ENCODE data around the gene ARFIP1.
A peak's percentile ranks its signal among the peaks of the same experiment; 100 is the strongest.

Gene ARFIP1

DNA sequence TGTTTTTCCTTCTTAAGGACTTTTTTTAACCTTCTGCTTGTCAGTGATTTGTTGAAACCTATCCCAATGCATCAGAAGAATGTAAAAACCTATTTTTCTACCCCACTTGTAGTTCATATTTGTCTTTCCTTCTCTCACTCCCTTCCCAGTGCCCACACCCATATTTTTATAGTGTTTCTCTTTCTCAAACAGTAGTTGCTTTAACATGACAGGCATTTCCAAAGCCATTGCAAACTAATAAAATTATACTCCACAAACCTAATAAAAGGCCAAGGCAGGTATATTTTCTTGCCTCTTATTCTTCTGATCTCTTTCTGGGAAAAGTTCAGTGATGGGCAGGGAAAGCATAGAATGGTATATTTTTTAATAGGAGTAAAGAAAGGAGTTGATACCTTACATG is 120.6 kb downstream of the ARFIP1 start:
- DNase-seq = no peak

DNA sequence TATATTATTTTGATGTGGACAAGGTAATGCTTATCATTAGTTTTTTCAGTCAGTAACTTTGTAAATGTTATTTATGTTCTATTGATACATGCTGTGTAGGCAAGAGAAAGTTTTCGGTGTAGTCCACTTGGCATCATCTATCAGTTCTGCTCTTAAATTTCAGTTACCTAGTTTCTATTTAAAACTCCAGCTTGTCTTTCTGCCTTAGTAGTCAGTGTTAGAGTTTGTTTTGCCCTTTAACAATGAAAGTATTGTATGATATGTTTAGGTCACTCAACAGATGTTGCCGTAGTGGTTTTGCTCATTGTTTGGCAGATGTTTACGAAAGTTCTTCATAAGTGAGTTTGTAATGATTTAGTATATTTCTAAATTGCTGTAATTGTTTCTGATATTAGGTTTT is 121.5 kb downstream of the ARFIP1 start:
- DNase-seq = no peak

DNA sequence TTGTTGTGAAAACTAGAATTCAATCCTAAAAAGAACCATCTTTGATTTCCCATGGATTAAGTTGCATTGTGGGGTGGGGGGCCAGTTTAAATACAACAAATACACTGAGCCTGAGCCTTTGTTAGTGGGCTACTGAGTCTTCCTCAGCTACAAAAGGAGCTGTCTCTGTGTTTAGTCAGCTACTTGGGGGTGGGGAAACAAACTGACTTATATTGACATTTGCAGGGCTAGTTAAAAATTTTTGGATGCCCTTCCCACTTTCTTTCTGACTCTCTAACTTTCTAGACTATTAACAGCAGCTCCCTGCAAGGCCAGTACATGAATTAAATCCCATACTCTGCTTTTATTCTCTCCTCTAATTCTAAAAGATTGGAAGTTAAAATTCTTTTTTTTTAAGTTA is 123.9 kb downstream of the ARFIP1 start:
- no peak for DNase-seq

DNA sequence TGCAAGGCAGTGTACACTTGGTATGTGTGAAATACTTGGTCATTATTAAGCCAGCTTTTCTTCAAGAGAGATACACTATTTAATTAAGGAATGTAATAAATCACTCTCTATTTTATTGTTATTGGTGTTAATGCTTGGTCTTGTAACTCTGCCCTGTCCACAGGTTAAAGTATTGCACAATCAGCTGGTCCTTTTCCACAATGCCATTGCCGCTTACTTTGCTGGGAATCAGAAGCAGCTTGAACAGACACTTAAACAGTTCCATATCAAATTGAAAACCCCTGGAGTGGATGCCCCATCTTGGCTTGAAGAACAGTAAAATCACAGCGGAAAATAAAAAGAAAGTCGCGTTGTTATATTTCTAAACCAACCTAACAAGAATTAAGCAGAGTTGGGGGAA is 130.1 kb downstream of the ARFIP1 start:
- no peak for DNase-seq

DNA sequence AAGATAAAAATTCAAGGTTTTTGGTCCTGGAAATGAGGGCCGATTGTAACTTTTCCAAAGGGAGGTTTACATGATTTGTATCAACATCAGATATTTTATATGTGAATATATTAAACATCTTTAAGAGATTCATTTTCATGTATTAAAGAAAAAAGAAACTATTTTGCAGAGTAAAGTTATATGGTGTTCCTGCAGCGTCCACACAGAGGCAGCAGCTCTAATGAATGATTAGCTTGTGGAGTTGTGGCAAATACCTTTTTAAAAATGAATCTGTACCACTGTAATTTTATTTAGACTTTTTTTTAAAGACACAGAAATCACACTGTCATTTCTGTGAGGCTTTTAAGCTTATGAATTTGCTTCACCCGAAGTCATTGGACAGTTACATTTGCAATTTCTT is 130.8 kb downstream of the ARFIP1 start:
- DNase-seq = no peak

DNA sequence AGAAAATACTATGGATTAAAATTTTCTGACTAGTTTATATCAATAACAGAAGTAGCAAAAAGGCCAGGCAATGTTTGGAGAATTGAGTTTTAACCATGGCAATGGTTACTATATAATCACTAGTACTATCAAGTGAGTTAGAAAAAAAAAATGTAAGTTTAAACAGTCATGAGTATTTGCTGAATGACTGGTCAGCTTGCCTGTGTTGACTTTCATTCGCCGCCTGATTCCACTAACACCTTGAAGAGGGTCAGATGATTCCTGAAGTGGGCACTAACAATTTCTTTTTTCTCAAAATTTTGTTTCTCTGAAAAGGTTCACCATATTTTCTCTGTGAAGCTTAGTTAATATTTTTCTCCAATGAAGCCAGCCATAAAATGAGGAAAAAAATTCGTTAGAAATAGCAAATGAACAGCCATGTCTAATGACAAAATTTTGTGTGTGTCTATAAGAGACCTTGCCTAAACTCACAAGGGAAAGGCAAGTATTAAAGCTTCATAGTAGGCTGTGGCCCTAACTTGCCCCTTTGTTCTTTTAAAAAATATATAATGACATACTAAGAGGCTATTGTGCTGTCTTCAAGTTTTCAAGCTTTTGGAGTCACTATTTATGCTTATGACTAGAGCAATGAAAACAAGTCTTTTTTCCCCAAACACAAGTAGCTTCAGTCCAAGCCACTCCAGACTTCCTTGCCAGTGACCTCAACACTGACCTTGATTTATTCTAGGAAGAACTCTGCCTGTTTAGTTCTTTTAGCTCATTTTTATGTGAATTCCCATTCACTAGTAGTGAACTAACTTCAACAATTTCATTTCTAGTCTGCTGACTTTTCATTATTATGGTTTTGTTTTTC is 138.0 kb downstream of the ARFIP1 start:
- DNase-seq = no peak

DNA sequence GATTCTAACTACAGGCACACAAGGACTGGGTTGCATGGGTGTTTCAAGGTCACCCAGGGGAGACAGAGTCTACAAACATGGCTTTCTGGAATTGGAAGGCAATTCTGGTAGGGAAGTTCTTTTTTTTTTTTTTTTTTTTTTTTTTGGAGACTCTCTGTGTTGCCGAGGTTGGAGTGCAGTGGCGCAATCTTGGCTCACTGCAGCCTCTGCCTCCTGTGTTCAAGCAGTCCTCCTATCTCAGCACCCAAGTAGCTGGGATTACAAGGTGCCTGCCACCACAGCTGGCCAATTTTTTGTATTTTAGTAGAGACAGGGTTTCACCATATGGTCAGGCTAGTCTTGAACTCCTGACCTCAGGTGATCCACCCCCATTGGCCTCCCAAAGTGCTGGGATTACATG is 140.1 kb downstream of the ARFIP1 start:
- no peak for DNase-seq

DNA sequence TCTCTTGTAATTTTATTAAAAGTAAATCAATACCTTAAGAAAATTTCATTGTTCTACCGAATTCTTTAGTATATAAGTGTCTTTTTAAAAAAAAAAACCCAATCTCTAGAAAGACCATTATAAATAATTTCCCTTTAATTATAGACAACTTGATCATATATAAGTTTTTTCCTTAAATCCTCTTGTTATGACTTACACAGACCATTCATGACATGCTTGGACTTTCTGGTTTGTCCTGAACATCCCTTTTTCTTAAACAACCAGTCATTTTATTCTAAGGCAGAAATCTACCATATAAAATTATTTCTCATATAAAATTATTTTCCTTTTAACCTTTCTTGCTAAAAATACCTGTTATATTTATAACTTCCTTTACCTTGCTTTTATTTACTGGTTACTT is 141.0 kb downstream of the ARFIP1 start:
- DNase-seq = no peak

DNA sequence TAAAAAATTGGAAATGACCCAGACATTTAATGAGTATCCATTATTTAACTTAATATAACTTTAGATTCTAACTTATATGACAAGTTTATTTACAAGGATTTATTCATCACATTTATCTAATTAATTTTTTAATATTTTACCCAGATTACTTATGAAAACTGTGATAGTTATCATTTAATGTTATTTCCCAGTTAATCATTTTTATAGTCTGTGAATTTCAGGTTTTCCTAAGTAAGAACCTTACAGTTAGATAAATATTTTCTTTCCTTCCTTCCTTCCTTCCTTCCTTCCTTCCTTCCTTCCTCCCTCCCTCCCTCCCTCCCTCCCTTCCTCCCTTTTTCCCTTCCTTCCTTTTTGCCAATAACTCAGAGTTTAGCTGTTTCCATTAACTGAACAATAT is 141.5 kb downstream of the ARFIP1 start:
- DNase-seq = no peak

DNA sequence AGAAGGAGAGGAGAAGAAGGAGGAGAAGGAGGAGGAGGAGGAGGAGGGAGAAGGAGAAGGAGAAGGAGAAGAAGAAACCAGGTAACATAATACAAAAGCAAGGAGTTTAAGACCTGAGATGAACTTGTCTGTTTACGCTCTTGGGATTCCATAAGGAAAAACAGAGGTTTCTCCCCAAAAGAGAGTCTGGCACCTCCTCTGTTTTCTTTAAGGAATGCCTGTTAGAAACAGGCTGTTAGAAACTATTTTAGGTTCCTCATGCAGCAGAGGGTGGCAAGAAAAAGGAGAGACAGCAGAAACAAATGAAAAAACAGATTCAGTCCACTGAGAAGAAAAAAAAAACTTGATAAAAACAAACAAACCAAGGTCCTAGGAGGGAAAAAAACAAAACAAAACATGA is 146.1 kb downstream of the ARFIP1 start:
- no peak for DNase-seq

DNA sequence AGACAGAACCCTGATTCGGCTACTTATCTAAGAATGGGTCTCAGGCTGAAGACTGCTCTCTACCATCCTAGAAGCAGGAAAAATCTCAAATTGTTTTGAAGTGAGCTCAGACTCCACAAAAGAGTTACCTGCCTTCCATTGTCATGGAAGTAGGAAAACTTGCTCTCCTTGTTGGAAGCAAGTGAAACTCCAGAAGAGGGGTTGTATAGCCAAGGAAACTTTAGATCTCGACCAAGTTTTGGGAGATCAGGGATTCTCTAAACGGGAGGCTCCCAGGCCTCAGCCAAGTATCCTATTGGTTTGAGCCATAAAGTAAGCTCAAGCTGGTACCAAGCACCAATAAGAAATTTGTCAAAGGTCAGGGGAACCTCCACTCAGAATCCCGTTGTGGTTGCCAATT is 147.2 kb downstream of the ARFIP1 start:
- DNase-seq = no peak

DNA sequence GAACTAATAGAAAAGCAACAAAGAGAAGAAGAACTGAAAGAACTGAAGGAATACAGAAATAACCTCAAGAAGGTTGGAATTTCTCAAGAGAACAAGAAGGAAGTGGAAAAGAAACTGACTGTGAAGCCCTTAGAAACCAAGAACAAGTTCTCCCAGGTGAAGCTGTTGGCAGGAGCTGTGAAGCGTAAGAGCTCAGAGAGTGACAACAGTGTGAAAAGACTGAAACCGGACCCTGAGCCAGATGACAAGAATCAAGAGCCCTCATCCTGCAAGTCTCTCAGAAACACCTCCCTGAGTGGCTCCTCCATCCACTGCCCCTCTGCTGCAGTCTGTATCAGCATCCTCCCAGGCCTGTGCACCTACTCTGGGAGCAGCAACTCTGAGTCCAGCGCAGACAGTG is 148.0 kb downstream of the ARFIP1 start:
- no peak for DNase-seq

DNA sequence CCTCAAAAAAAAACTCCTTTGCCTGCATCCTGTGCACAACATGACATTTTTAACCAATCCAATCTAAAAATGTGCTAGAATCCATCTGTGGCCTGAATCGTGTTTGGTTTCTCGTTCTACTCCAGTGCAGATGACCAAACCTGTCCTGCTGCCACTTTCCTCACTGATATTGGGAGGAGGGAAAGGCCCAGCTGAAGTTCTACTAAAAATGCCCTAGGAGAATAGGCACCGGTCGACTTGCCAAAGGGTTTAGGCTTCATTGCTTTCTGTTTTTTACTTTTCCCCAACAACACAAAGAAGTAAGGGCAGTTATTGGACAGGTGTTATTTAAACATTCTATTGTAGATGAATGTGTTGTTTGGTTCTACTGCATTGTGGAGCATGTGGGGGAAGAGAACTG is 148.5 kb downstream of the ARFIP1 start:
- DNase-seq = no peak

DNA sequence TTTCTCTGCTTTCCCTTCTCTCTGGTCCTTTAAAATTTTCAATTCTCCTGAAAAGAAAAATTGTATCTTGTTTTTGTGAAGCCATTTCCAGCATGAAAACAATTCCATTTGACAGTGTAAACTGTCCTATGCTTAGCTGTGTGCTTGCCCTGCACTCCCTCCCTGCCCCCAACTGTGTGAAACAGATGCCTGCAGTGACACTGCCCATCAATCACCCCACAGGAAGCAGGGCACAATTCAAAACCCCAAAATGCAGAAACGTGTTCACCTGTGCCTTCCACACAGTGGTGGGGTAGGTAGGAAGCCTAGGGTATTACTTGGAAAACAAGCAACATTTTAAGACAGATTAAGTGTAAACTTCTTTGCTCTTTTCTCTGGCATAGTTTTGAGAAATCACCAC is 150.1 kb downstream of the ARFIP1 start:
- no peak for DNase-seq

DNA sequence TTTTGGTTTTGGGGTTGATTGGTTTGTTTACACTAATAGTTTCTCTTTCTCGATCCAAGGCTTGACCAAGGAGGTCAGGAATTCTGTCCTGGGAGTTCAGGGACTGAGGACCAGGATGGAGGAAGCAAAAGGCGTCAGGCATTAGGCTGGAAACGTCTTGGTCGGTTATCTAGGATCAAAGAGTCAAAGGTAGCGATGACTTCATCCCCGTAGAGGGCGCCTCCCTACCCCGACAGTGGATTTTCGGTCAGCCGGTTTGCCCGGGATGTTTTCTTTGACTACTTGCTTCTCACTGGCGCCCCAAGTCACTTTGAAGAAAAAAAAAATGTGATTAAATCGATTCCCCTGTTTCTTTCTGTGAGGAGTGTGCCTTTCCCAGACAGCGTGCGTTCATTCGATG is 155.4 kb downstream of the ARFIP1 start:
- DNase-seq = no peak

DNA sequence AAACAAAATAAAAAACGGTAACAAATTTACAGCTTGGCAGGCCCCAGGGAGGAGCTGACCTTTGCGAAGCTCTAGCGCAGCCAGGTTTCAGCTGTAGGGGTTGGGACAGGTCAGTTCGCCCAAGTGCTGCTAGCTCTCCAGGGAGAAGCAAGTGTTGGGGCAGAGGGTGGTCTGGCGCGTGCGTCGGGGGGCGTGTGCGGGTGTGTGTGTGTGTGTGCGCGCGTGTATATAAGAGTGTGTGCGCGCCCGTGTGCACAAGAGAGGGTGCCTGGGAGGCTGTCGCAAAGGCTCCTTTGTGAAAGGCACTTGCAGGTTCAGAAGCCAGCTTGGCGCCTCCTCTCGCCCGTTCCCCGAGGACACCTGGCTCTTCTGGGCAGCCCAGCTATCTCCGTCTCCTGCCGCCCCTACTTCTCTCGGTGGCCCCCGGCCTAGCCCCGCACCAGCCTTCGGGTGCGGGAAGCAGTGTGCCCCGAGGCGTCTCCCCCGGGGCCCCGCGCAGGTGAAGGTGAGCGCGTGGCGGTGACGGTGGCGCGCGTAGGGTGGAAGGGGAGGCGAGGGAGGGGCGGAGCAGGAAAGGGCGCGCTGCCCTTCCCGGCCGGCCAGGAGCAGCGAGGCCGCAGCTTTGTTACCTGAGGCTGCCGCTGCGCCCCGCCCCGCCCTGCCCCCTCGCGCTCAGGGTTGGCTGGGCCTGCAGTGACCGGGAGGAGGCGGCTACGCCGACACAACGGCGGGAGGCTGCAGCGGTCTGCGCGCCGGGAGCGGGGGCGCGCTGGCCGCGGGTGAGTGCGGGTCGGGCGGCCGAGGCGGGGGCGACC is 156.1 kb downstream of the ARFIP1 start, which contains the start of gene FHDC1:
FHDC1 (plus strand) TSS at position 693 of the 815 bp plus-strand sequence. CDS start 6,735 bp downstream, outside the sequence.
- DNase-seq = no peak

DNA sequence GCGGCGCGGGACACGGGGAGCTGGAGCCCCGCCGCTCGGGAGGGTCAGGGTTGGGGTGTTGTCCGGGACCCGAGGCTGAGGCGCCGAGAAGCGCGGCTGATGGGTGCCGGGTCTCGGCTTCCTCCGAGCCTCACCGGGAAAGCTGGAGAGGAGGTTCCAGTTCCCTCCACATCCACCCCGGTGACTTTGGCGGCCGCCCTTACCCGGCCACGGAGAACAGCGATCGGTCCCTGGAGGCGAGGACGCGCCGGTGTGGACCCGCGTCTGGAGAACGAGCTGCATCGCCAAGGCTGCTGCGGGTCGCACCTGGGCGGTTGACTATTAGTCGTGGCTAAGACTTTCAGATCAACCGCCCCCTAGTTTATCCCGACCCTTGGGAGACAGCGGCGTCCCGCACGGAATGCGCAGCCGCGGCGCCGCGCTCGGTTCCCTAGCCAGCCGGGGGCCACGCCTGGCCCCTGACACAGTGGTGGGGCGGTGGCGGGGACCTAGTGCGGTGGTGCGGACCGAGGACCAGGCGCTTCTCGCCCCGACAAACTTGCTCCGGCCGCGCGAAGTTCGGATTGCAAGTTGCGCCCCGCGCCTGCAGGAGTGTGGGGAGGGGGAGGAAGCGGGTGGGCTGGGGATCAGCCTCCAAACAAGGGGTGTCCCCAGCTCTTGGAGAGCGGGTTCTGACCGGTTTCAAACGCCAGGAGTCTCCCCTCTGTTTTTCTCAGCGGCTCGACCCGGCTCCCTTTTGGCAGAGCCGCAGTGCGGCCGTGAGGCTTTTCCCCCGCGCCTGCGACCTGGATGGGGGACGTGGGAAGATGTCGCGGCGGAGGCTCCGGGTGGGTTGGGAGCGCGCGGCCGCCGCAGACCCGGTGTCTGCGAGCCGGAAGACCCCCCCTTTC is 156.9 kb downstream of the ARFIP1 start:
- peak; percentile 15 for DNase-seq

DNA sequence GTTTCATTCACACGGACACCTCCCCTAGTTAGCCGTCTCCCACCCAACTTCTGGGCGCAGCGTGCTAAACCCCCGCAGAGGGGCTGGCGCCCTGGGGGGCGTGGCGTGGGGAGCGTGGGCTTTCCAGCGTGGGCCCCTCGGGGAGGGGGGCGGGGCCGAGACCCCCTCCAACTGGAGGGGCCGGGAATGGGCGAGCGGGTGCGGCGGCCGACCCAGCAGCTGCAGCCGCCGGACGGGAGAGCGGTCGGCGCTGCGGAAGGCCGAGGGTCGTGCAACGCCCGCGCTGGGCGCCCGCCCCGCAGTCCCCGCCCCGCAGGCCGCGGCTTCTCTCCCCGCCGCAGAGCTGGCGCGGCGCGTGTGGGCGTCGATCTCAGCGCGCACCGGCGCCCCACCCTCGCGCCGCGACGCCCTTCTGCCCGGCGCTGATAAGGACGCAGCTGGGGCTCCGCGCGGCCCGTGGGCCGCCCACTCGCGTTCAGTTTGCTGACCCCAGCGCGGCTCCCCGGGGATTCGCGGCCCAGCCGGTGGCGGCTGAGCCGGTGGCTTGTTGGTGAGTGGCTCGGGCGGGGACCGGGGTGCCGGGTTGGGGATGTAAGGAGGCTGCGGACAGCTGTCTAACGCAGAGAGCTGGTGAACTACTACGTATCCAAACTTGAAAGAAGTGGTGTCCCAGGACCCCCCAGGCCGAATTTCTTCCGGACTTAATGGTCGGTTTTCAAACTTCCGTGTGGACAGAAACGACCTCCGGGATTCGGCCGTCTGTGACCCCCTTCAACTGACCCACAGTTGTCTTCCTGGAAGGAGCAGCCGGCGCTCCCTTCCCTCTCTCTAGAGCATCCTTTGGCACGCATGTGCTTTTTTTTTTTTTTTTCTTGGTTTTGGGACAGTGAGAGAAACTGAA is 157.8 kb downstream of the ARFIP1 start:
- DNase-seq = peak; percentile 33

DNA sequence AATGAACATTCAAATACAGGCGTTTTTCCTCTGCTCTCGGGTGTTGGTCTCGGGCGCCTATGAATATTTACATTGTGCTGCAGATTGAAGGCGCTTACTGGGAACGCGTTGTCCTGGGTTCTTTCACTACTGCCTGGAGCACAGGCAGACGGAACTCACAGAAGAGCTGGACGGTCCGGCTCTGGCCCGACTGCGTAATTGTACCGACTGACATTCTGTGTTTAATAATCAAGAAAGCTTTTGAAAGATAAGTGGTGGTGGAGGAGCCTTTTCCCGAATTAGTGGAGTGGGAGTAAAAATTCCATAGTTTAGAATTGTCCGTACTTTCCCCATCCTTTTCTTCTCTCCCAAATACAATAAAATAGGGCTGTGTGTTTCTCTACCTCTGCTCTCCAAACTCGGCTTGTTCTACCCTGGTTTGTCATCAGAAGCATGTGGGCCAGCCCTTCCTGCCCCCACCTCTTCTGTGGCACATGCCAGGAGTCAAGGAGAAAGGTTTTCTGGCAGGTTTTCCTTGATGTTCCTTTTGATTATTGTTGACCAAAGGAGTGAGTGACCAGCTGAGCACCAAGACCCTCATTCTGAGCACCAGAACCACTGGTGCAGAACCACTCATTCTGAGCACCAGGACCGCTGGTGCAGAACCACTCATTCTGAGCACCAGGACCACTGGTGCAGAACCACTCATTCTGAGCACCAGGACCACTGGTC is 158.6 kb downstream of the ARFIP1 start:
- no peak for DNase-seq

DNA sequence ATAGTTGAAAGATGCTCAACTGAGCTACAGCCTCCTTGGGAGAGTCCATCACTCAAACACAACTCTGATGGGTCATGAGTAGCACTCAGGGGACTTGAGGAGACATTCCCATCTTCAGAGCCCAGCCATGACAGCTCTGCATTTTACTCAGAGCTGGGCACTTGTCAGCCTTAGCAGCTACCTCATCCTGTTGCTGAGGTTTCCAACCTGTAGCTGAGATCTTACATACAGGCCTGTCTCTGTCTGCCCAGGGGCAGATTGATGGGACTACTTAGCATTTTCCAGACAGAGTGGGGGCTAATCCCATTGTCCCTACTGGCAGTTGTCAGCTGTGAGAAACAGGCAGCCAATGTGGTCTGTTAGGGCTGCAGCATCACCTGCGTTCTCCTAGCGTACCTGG is 159.9 kb downstream of the ARFIP1 start:
- no peak for DNase-seq

DNA sequence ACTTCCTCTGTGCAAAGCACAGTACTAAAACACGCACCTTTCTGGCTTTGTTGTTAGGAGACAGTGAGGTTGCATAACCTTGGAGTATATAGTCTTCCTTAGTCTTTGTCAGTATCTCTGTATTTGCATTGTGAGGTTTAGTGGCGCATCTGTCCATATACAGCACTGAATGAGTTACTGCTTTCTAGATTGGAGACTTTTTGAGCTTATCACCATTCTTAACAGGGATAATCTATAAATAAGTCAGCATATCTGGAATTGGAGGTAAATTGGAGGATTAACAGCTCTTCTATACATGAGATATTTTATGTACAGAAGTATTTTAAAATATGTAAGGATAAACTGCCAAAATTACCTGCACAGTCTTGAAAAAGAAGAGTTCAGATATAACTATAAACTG is 160.7 kb downstream of the ARFIP1 start:
- no peak for DNase-seq
